Measurements from ENCODE around the gene ACTA1. TPM values are rescaled to one million over a fixed set of nuclear protein-coding genes. Genes with fewer than 3 reads are reported as not detected.

ACTA1 gene
- total and polyA plus RNA-seq, 2 experiments from 2014 or later: 0.28 to 0.33 TPM

GRCh38 chr1:229409616-229410369 is 24.1 kb downstream of the ACTA1 start:
- TF ChIP-seq EZH2phosphoT487 (IDR thresholded peaks at IDR 0.05; ENCODE audit: low read depth, severe bottlenecking, unreplicated experiment) (no peak), EZH2 (IDR thresholded peaks at IDR 0.05; ENCODE audit: borderline replicate concordance) (no peak), CTCF (IDR thresholded peaks at IDR 0.05; ENCODE audit: poor library complexity) (no peak)

GRCh38 chr1:229408458-229409037 is 25.3 kb downstream of the ACTA1 start:
- TF ChIP-seq EZH2phosphoT487 (IDR thresholded peaks at IDR 0.05; ENCODE audit: low read depth, severe bottlenecking, unreplicated experiment) (no peak), EZH2 (IDR thresholded peaks at IDR 0.05; ENCODE audit: borderline replicate concordance) (no peak), CTCF (IDR thresholded peaks at IDR 0.05; ENCODE audit: poor library complexity) (no peak)
- no peaks in the 10 kb centered on the region for H3K9me2 ChIP-seq (replicated peaks; ENCODE audit: insufficient read depth)
- H3K27ac ChIP-seq: no peak overlapping the region
- H3K4me2 ChIP-seq: no peak overlapping the region
- no peaks in the 10 kb centered on the region for H3K36me3 ChIP-seq (replicated peaks; ENCODE audit: insufficient read depth, low read depth)
- no peak overlapping the region for H3K4me3 ChIP-seq
- WGBS (ENCODE audit: low lambda C conversion rate, missing lambda C conversion rate): 58% methylated on average over 8 of the region's 8 CpGs
- H2AFZ ChIP-seq: no peak overlapping the region
- H4K20me1 ChIP-seq (ENCODE audit: insufficient read depth, poor library complexity, severe bottlenecking): no peaks in the 10 kb centered on the region
- H3K79me2 ChIP-seq: no peaks in the 10 kb centered on the region
- peaks cover 34% of the 10 kb centered on the region for H3K4me1 ChIP-seq (ENCODE audit: insufficient read depth)
- peak; percentile 33 for DNase-seq (ENCODE audit: low spot score)
- H3K27me3 ChIP-seq: peaks cover 19% of the 10 kb centered on the region
- no peaks in the 10 kb centered on the region for H3K9me3 ChIP-seq (ENCODE audit: low read depth)

More at GRCh38 chr1:229409616-229410369, 24.1 kb downstream of the ACTA1 start:
- H3K27me3 ChIP-seq: peaks cover 19% of the 10 kb centered on the region
- WGBS (ENCODE audit: low lambda C conversion rate, missing lambda C conversion rate): 61% methylated on average over 17 of the region's 18 CpGs
- H3K4me3 ChIP-seq: no peak overlapping the region
- no peaks in the 10 kb centered on the region for H3K9me2 ChIP-seq (replicated peaks; ENCODE audit: insufficient read depth)
- DNase-seq (ENCODE audit: low spot score): peak; percentile 50
- H3K79me2 ChIP-seq: no peaks in the 10 kb centered on the region
- peaks cover 34% of the 10 kb centered on the region for H3K4me1 ChIP-seq (ENCODE audit: insufficient read depth)
- H3K36me3 ChIP-seq (replicated peaks; ENCODE audit: insufficient read depth, low read depth): no peaks in the 10 kb centered on the region
- H4K20me1 ChIP-seq (ENCODE audit: insufficient read depth, poor library complexity, severe bottlenecking): no peaks in the 10 kb centered on the region
- H2AFZ ChIP-seq: no peak overlapping the region
- H3K9me3 ChIP-seq (ENCODE audit: low read depth): no peaks in the 10 kb centered on the region
- no peak overlapping the region for H3K27ac ChIP-seq
- peak overlapping the region; percentile 44 for H3K4me2 ChIP-seq

GRCh38 chr1:229407206-229408026 is 26.5 kb downstream of the ACTA1 start:
- Histone ChIP-seq H3K9me3 (ENCODE audit: low read depth) (no peaks in the 10 kb centered on the region), H3K9me2 (replicated peaks; ENCODE audit: insufficient read depth) (no peaks in the 10 kb centered on the region), H3K27ac (no peak overlapping the region), H3K27me3 (peaks cover 19% of the 10 kb centered on the region), H3K4me1 (ENCODE audit: insufficient read depth) (peaks cover 34% of the 10 kb centered on the region), H3K36me3 (replicated peaks; ENCODE audit: insufficient read depth, low read depth) (no peaks in the 10 kb centered on the region), H3K79me2 (no peaks in the 10 kb centered on the region), H3K4me3 (peak overlapping the region; percentile 36), H2AFZ (peak overlapping the region; percentile 60), H4K20me1 (ENCODE audit: insufficient read depth, poor library complexity, severe bottlenecking) (no peaks in the 10 kb centered on the region), H3K4me2 (peak overlapping the region; percentile 96)
- no peak for DNase-seq (ENCODE audit: low spot score)
- peak; percentile 61 for TF ChIP-seq EZH2 (IDR thresholded peaks at IDR 0.05; ENCODE audit: borderline replicate concordance)
- no peak for TF ChIP-seq EZH2phosphoT487 (IDR thresholded peaks at IDR 0.05; ENCODE audit: low read depth, severe bottlenecking, unreplicated experiment)
- 15% methylated on average over 55 of the region's 68 CpGs for WGBS (ENCODE audit: low lambda C conversion rate, missing lambda C conversion rate)

All from hepatocyte (in vitro differentiated cells).